Liver (tissue), 9 donors: ENCODE results near the gene TRAPPC3. TPM values are rescaled to one million over a fixed set of nuclear protein-coding genes. Genes with fewer than 3 reads are reported as not detected.

Experiments
- DNase-seq: peaks from one replicate; pipeline ENCODE4 v3.0.0-alpha.2; 2017; ENCODE audit warnings: low spot score
- H3K27ac ChIP-seq, 2 donors: one replicate each; pipeline ENCODE4 v1.7.0; 2013; ENCODE audit warnings: inconsistent platforms in 2 of 2, low read length in 2 of 2, control low read depth in 1 of 2, low read depth in 1 of 2, mild to moderate bottlenecking in 1 of 2
- H3K27me3 ChIP-seq, 4 donors: one replicate each; pipeline versions ENCODE4 v1.6.1 to v1.7.0; 2013; ENCODE audit warnings: low read length in 3 of 4, inconsistent platforms in 1 of 4, mild to moderate bottlenecking in 1 of 4, moderate library complexity in 1 of 4; ENCODE audit not compliant: control insufficient read depth in 4 of 4, insufficient read depth in 4 of 4
- H3K36me3 ChIP-seq, 4 donors: one replicate each; pipeline versions ENCODE4 v1.6.1 to v1.7.0; 2013; ENCODE audit warnings: low read length in 3 of 4, mild to moderate bottlenecking in 3 of 4, low read depth in 1 of 4, moderate library complexity in 1 of 4; ENCODE audit not compliant: control insufficient read depth in 4 of 4, insufficient read depth in 3 of 4
- H3K4me1 ChIP-seq, 4 donors: one replicate each; pipeline versions ENCODE4 v1.6.1 to v1.7.0; 2013; ENCODE audit warnings: low read length in 3 of 4, mild to moderate bottlenecking in 3 of 4, moderate library complexity in 1 of 4; ENCODE audit not compliant: control insufficient read depth in 4 of 4, insufficient read depth in 4 of 4
- H3K4me3 ChIP-seq, 3 donors: one replicate each; pipeline versions ENCODE4 v1.6.1 to v1.7.0; 2013; ENCODE audit warnings: low read length in 3 of 3, control low read depth in 1 of 3, low read depth in 1 of 3, mild to moderate bottlenecking in 1 of 3
- H3K9ac ChIP-seq, 2 donors: one replicate each; pipeline ENCODE4 v1.7.0; 2013; ENCODE audit warnings: low read length in 2 of 2, mild to moderate bottlenecking in 2 of 2, moderate library complexity in 2 of 2, control low read depth in 1 of 2, low read depth in 1 of 2
- H3K9me3 ChIP-seq, 4 donors: one replicate each; pipeline versions ENCODE4 v1.6.1 to v1.7.0; 2013; ENCODE audit warnings: low read length in 3 of 4; ENCODE audit not compliant: control insufficient read depth in 4 of 4
- EGR1 ChIP-seq, 2 donors: IDR thresholded peaks; 2 replicates each; pipeline ENCODE4 v1.6.1; 2016 to 2018; ENCODE audit warnings: antibody characterized with exemption in 2 of 2, low read depth in 2 of 2
- FOXA1 ChIP-seq: IDR thresholded peaks from 2 replicates; pipeline ENCODE4 v1.6.1; 2016; ENCODE audit warnings: antibody characterized with exemption
- FOXA2 ChIP-seq: IDR thresholded peaks from 2 replicates; pipeline ENCODE4 v1.6.1; 2016; ENCODE audit warnings: antibody characterized with exemption
- JUND ChIP-seq, 2 donors: IDR thresholded peaks; 2 replicates each; pipeline ENCODE4 v1.6.1; 2016; ENCODE audit warnings: antibody characterized with exemption in 2 of 2
- NR2F2 ChIP-seq: IDR thresholded peaks from 2 replicates; pipeline ENCODE4 v1.6.1; 2016; ENCODE audit warnings: antibody characterized with exemption
- RAD21 ChIP-seq, 2 donors: IDR thresholded peaks; 2 replicates each; pipeline ENCODE4 v1.6.1; 2016; ENCODE audit warnings: antibody characterized with exemption in 2 of 2, mild to moderate bottlenecking in 2 of 2
- RXRA ChIP-seq, 2 donors: IDR thresholded peaks; 2 replicates each; pipeline ENCODE4 v1.6.1; 2017 to 2018; ENCODE audit warnings: antibody characterized with exemption in 2 of 2, mild to moderate bottlenecking in 1 of 2
- SP1 ChIP-seq: IDR thresholded peaks from 2 replicates; pipeline ENCODE4 v1.6.1; 2018; ENCODE audit warnings: antibody characterized with exemption, mild to moderate bottlenecking
- TAF1 ChIP-seq: conservative IDR thresholded peaks from 2 replicates; pipeline ENCODE4 v1.6.1; 2016; ENCODE audit warnings: antibody characterized with exemption, mild to moderate bottlenecking
- YY1 ChIP-seq: IDR thresholded peaks from 2 replicates; pipeline ENCODE4 v1.6.1; 2016; ENCODE audit warnings: antibody characterized with exemption, mild to moderate bottlenecking
- WGBS: extraction: QIAGEN DNeasy Blood & Tissue Kit; methylation state at CpG from one replicate; pipeline ENCODE4 v1.1.7; 2013; 5-methylcytosine and 5-hydroxymethylcytosine counted together
- polyA plus RNA-seq, 2 donors: library from polyadenylated mRNA; stranded (reverse) in 1 of 2; unstranded in 1 of 2; fragments of 200-250 nt in 1 of 2; fragments of >200 nt in 1 of 2; fragmentation: Nextera tagmentation in 1 of 2; extraction: Ambion mirVana in 1 of 2; gene quantifications; one replicate each; pipeline versions ENCODE4 v1.2.1 to v1.2.3, GENCODE V29; 2013 to 2015
- total RNA-seq, 2 donors: library from RNA; depleted of rRNA; stranded (reverse); fragments of >200 nt; gene quantifications; one replicate each; pipeline ENCODE4 v1.2.3, GENCODE V29; 2014
- TF ChIP-seq, protein P1 (sequence below): IDR thresholded peaks from 2 replicates; pipeline ENCODE4 v1.6.1; 2016; ENCODE audit warnings: antibody characterized with exemption
- TF ChIP-seq, protein P2 (sequence below): IDR thresholded peaks from 2 replicates; pipeline ENCODE4 v1.6.1; 2016; ENCODE audit warnings: antibody characterized with exemption
- TF ChIP-seq, protein P3 (sequence below): IDR thresholded peaks from 2 replicates; pipeline ENCODE4 v1.6.1; 2016; ENCODE audit warnings: antibody characterized with exemption, mild to moderate bottlenecking
- TF ChIP-seq, protein P4 (sequence below): fragments of 150-350 bp; IDR thresholded peaks from 2 replicates; pipeline ENCODE4 v1.5.1; 2017; ENCODE audit warnings: improper control_type of control experiment, low read depth, low read length; ENCODE audit not compliant: missing input control
- donor health status: healthy.
- donor health status: healthy.
- donor health status: healthy.
- donor health status: healthy.
- donor health status: healthy.

Gene TRAPPC3
- total and polyA plus RNA-seq, 4 donors = 24.2 to 56.1 (median 30.4) TPM

DNA sequence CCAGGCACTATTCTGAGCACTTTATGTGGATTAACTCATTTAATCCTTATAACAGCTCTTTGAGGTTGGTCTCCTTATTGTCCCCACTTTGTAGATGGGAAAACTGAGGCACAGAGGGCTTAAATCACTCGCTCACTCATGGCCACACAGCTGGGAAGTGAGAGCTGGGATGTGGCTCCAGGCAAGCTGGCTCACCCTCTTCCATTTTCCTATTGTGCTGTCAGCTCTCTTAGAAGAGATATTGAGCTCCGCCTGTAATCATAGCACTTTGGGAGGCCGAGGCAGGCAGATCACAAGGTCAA is 20.4 kb downstream of the TRAPPC3 start (continued):
- TF ChIP-seq, protein P1, sequence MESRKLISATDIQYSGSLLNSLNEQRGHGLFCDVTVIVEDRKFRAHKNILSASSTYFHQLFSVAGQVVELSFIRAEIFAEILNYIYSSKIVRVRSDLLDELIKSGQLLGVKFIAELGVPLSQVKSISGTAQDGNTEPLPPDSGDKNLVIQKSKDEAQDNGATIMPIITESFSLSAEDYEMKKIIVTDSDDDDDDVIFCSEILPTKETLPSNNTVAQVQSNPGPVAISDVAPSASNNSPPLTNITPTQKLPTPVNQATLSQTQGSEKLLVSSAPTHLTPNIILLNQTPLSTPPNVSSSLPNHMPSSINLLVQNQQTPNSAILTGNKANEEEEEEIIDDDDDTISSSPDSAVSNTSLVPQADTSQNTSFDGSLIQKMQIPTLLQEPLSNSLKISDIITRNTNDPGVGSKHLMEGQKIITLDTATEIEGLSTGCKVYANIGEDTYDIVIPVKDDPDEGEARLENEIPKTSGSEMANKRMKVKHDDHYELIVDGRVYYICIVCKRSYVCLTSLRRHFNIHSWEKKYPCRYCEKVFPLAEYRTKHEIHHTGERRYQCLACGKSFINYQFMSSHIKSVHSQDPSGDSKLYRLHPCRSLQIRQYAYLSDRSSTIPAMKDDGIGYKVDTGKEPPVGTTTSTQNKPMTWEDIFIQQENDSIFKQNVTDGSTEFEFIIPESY = no peak
- TF ChIP-seq NR2F2 = no peak

DNA sequence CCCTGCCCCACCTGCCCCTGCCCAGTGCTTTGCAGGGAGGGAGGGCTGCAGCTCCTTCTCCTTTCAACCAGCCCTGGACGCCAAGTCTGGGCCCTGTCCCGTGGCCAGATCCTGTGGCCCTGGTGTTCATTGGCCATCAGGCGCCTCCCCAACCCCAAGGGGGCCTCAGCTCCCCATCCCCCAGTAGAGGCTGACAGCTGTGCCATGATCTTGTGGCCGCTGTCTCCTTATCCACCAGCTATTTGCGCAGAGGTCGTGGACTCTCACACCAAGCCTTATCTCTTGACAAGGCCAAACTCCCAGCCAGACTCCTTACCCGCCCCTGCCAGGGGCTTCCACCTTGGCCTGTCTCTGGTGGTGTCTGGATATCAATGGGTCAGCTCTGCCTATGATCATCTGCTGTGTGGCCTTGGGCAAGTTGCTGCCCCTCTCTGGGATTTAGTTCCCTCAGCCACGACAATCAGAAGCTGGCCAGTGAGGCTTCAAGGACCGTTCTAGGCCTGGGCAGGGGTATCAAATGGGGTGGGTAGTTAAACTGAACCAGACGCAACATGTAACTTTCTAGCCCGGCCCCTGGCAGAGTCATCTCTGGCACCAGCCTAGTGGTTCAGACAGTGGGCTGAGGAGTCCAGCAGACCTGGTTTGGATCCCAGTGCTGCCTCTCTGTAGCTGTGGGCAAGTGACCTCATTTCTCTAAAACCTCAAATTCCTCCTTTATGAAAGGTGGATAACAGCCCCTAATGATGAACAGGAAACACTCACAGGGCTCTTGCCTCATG is 21.0 kb downstream of the TRAPPC3 start:
- Histone ChIP-seq H3K36me3 (no peaks in the 10 kb centered on the region), H3K4me1 (peaks cover 0 to 3% (median 0%) of the 10 kb centered on the region in 4 donors), H3K9me3 (no peaks in the 10 kb centered on the region), H3K27me3 (no peaks in the 10 kb centered on the region), H3K27ac (no peak overlapping the region), H3K4me3 (no peak overlapping the region), H3K9ac (no peak overlapping the region)
- TF ChIP-seq, protein P2, sequence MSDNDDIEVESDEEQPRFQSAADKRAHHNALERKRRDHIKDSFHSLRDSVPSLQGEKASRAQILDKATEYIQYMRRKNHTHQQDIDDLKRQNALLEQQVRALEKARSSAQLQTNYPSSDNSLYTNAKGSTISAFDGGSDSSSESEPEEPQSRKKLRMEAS = no peak
- TF ChIP-seq, protein P3, sequence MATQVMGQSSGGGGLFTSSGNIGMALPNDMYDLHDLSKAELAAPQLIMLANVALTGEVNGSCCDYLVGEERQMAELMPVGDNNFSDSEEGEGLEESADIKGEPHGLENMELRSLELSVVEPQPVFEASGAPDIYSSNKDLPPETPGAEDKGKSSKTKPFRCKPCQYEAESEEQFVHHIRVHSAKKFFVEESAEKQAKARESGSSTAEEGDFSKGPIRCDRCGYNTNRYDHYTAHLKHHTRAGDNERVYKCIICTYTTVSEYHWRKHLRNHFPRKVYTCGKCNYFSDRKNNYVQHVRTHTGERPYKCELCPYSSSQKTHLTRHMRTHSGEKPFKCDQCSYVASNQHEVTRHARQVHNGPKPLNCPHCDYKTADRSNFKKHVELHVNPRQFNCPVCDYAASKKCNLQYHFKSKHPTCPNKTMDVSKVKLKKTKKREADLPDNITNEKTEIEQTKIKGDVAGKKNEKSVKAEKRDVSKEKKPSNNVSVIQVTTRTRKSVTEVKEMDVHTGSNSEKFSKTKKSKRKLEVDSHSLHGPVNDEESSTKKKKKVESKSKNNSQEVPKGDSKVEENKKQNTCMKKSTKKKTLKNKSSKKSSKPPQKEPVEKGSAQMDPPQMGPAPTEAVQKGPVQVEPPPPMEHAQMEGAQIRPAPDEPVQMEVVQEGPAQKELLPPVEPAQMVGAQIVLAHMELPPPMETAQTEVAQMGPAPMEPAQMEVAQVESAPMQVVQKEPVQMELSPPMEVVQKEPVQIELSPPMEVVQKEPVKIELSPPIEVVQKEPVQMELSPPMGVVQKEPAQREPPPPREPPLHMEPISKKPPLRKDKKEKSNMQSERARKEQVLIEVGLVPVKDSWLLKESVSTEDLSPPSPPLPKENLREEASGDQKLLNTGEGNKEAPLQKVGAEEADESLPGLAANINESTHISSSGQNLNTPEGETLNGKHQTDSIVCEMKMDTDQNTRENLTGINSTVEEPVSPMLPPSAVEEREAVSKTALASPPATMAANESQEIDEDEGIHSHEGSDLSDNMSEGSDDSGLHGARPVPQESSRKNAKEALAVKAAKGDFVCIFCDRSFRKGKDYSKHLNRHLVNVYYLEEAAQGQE = no peak
- TF ChIP-seq SP1 (no peak), TAF1 (no peak), EGR1 (IDR thresholded peaks at IDR 0.05; ENCODE audit: low read depth in 2 of 2) (no peak), RAD21 (IDR thresholded peaks at IDR 0.05) (no peak), YY1 (no peak), NR2F2 (no peak)
- TF ChIP-seq, protein P4, sequence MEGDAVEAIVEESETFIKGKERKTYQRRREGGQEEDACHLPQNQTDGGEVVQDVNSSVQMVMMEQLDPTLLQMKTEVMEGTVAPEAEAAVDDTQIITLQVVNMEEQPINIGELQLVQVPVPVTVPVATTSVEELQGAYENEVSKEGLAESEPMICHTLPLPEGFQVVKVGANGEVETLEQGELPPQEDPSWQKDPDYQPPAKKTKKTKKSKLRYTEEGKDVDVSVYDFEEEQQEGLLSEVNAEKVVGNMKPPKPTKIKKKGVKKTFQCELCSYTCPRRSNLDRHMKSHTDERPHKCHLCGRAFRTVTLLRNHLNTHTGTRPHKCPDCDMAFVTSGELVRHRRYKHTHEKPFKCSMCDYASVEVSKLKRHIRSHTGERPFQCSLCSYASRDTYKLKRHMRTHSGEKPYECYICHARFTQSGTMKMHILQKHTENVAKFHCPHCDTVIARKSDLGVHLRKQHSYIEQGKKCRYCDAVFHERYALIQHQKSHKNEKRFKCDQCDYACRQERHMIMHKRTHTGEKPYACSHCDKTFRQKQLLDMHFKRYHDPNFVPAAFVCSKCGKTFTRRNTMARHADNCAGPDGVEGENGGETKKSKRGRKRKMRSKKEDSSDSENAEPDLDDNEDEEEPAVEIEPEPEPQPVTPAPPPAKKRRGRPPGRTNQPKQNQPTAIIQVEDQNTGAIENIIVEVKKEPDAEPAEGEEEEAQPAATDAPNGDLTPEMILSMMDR = no peak
- WGBS = 90% methylated on average over 11 of the region's 11 CpGs
- DNase-seq = no peak

DNA sequence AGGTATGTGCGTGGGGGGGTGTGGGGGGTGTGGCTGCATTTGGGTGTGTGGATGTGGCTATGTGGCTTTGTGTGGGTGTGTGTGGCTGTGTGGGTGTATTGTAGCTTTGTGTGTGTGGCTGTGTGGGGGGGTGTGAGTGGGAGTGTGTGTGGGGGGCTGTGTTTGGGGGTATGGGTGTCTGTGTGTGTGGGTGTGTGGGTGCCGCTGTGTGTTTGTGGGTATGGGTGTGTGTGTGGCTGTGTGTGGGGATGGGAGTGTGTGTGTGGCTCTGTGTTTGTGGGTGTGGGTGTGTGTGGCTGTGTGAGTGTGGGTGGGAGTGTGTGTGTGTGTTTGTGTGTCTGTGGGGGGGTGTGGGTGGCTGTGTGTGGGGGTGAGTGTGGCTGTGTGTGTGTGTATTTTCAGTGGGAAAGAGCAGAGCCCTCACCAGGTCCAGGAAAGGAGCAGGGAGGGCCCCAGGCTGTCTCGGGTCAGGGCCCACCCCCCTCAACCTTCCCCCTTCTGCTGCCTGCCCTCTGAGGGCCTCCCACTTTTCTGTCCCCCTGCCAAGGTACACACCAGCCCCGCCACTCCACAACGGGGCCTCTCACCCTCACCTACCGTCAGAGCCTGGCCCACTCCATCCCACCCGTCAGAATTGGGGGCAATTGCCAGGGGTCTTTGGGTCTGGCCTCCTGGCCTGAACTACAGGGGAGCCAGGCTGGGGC is 22.3 kb downstream of the TRAPPC3 start:
- Histone ChIP-seq H3K4me3 (no peak overlapping the region), H3K27ac (no peak overlapping the region), H3K4me1 (peaks cover 0 to 3% (median 0%) of the 10 kb centered on the region in 4 donors), H3K9me3 (no peaks in the 10 kb centered on the region), H3K27me3 (no peaks in the 10 kb centered on the region), H3K9ac (no peak overlapping the region), H3K36me3 (no peaks in the 10 kb centered on the region)
- DNase-seq = no peak
- 54% methylated on average over 7 of the region's 7 CpGs for WGBS
- no peak for TF ChIP-seq JUND (IDR thresholded peaks at IDR 0.05)
- TF ChIP-seq FOXA2 = no peak
- TF ChIP-seq, protein P3 = no peak
- TF ChIP-seq TAF1 = no peak
- TF ChIP-seq, protein P2 = no peak
- TF ChIP-seq FOXA1 = no peak
- TF ChIP-seq, protein P4 = no peak
- TF ChIP-seq EGR1 (IDR thresholded peaks at IDR 0.05; ENCODE audit: low read depth in 2 of 2) = no peak
- TF ChIP-seq RXRA (IDR thresholded peaks at IDR 0.05) = no peak
